ENCODE data around the gene TRAPPC12.

GRCh38 chr2:3355951-3356569 lies 23.4 kb upstream of the TRAPPC12 start:
- TF ChIP-seq POLR2AphosphoS5 (IDR thresholded peaks at IDR 0.05; ENCODE audit: insufficient read depth in 1 of 2, low read depth in 1 of 2) (no peak), CTCF (IDR thresholded peaks at IDR 0.05) (no peak), POLR2A (IDR thresholded peaks at IDR 0.05) (no peak)

Data from vagina (tissue), 2 donors.